ENCODE measurements around the gene PARP15.

- TF ChIP-seq CTCF (IDR thresholded peaks at IDR 0.05; ENCODE audit: extremely low read depth in 1 of 2, insufficient read depth in 1 of 2, low read depth in 1 of 2, low read length in 2 of 2) (no peak), POLR2A (IDR thresholded peaks at IDR 0.05; ENCODE audit: low read depth, low read length) (no peak)
These were observed 52.3 kb downstream of the PARP15 start for GRCh38 chr3:122629763-122630162.

All from endothelial cell of umbilical vein (primary cell).